GM18861 (cell line): ENCODE results near the gene PFN1.

Experiments
- ATAC-seq: cut with Tn5 transposase; IDR thresholded peaks from one replicate; pipeline ENCODE4 v1.9.1; 2021; ENCODE audit not compliant: unreplicated experiment

Gene PFN1

DNA sequence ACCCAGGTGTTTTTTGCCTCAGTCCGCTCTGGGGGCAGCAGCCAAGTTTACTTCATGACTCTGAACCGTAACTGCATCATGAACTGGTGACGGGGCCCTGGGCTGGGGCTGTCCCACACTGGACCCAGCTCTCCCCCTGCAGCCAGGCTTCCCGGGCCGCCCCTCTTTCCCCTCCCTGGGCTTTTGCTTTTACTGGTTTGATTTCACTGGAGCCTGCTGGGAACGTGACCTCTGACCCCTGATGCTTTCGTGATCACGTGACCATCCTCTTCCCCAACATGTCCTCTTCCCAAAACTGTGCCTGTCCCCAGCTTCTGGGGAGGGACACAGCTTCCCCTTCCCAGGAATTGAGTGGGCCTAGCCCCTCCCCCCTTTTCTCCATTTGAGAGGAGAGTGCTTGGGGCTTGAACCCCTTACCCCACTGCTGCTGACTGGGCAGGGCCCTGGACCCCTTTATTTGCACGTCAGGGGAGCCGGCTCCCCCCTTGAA lies 51.1 kb downstream of the PFN1 start:
- no peak for ATAC-seq

DNA sequence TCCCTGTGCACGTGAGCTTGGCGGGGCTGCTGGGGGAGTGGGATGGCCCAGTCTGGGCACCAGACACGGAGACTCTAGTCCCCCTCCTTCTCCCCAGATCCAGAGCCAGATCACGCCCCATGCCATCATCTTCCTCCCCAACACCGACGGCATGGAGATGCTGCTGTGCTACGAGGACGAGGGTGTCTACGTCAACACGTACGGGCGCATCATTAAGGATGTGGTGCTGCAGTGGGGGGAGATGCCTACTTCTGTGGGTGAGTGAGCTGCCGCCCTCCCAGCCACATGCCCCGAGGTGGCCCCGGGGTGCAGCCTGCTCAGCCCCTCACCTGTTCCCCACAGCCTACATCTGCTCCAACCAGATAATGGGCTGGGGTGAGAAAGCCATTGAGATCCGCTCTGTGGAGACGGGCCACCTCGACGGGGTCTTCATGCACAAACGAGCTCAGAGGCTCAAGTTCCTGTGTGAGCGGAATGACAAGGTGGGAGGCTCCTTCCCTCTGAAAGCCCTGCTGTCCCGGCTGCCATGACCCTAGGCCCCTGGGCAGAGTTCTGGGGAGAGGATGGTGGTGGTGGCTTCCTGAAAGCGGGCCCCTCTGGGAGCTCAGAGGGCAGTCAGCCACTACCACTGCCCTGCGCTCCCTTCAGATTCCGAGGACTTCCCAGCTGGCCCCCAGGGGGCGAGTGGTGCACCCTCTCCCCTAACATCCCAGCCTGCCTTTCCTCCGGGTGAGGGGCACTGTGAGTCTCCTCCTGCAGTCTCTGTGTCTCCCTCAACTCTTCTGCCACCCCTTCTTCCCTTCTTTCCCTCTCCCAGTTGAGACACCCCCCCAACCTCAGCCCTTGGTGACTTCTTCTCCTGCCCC lies 51.8 kb downstream of the PFN1 start:
- no peak for ATAC-seq

DNA sequence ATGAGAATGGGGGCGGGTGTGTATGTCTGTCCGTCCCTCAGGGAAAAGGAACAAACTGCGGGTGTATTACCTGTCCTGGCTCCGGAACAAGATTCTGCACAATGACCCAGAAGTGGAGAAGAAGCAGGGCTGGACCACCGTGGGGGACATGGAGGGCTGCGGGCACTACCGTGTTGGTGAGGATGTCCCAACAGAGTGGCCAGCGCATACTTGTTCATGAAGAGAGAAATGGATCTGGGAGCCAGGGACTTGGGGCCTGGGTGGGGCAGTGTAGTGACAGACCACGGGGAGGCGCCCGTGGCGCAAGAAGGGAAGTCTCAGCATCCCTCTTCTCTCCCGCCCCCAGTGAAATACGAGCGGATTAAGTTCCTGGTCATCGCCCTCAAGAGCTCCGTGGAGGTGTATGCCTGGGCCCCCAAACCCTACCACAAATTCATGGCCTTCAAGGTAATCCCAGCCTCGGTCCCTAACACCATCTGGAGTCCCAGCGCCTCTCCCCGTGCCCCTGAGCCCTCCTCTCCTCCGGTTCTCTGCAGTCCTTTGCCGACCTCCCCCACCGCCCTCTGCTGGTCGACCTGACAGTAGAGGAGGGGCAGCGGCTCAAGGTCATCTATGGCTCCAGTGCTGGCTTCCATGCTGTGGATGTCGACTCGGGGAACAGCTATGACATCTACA lies 52.5 kb downstream of the PFN1 start:
- ATAC-seq, result no peak
